OCI-M2 (cell line): ENCODE measurements around the gene CRYBB1.
"Not testable (repeated sequence)": the region's sequence is repeated elsewhere in the genome, so short reads cannot be mapped to it uniquely, and the experiment has no call there.

Experiments
- DNase-seq: peaks from one replicate; lab custom pipeline; 2025; ENCODE audit not compliant: unreplicated experiment; lab: John Stamatoyannopoulos, UW

CRYBB1 gene

GRCh38 chr22:26636296-26636695 is 18.5 kb upstream of the CRYBB1 start:
- DNase-seq = no peak

DNA sequence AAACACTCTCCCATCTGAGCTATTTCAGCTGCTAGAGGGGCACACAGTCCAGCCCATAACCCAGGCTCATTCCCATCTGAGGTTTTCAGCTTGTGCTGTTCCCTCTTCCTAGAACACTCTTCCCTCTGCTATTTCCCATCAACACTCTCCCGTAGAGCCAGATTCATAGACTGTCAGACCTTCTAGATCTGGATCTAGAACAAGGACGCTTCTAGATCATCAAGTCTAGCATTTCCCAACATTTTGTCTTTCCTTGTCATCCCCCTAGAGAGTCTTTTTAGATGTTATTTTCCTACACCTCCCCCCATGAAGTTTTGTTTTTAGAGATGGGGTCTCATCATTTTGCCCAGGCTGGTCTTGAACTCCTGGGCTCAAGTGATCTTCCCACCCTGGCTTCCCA is 17.3 kb upstream of the CRYBB1 start:
- DNase-seq = no peak

DNA sequence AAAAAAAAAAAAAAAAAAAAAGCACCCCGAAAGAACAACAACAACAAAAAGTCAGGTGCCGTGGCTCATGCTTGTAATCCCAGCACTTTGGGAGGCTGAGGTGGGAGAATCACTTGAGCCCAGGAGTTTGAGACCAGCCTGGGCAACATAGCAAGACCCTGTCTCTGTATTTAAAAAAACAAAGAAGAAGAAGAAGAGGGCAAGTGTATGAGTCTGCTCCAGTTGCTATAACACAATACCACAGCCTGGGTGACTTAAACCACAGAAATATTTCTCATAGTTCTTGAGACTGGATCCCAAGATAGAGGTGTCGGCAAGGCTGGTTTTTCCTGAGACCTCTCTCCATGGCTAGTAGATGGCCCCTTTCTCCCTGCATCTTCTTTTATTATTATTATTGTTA is 16.4 kb upstream of the CRYBB1 start:
- DNase-seq = no peak

DNA sequence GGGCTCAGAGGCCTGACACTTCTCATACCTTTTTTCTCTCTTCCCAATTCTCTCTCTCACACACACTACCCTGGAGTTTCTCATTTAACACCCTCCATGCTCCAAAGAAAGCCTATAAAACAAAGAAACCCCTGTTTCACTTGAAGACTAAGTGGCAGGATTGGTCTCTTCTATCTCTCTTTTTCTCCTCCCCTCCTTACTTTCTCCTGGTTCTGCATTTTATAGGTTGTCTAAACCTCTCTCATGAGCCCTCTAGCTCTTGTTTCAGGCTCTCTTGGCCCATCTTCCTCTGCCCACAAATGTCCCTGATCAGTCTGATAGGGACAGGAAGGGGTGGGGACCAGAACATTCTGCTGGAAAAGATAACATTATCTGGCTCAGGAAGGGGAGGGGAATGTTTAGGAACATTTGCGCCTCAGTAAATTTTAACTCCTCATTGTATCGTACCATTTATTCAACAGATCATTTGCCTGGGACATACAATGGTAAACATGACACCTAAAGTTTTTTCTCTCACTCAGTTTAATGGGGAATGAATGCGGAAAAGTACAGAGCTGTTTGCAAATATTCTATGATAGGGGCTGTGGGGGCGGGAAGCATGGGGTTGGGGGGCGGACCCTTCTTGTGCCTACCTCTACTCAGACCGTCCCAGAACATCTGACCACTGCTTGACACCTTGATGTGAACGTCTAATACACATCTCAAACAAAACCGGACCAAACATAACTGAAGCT is 14.8 kb upstream of the CRYBB1 start:
- DNase-seq = peak; percentile 94

- no peak for DNase-seq
Observed at GRCh38 chr22:26631282-26631681, 13.5 kb upstream of the CRYBB1 start.

- no peak for DNase-seq
Observed at GRCh38 chr22:26629988-26630761, 12.3 kb upstream of the CRYBB1 start.

GRCh38 chr22:26624803-26625202 is 7.0 kb upstream of the CRYBB1 start:
- no peak for DNase-seq

DNA sequence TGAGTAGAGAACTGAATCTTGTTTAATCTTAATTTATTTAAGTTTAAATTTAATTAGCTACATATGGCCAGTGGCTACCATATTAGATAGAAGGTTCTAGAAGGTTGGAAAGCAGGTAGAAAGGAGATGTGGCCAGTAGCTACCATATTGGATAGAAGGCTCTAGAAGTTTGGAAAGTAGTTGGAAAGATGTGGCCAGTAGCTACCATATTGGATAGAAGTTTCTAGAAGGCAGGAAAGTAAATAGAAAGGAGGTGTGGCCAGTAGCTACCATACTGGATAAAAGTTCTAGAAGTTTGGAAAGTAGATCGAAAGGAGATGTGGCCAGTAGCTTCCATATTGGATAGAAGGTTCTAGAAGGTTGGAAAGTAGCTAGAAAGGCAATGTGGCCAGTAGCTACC is 6.2 kb upstream of the CRYBB1 start:
- DNase-seq = no peak

DNA sequence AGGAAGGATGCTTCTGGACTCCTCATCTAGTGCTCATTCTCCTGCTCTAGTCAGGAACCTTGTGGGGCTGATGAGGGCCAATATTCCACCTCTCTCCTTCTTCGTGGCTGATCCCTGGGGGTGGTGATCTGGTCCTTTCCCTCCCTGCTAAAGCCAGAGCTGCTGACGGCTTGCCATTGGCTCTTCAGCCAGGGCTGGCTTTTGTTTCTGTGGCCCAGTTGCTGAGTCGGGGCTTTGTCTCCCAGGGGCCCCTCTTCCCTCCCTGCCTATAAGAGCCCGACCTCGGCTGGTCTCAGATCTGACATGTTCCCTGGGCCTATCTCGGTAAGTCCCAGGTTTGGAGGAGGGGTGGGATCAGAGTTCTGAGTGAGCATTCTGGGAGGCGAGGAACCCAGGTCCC is 3.8 kb upstream of the CRYBB1 start, which contains the start of gene CRYBA4:
TSS of gene CRYBA4 (plus strand) at position 301 of the 400 bp plus-strand sequence. CDS start 634 bp downstream, outside the sequence.
- no peak for DNase-seq

DNA sequence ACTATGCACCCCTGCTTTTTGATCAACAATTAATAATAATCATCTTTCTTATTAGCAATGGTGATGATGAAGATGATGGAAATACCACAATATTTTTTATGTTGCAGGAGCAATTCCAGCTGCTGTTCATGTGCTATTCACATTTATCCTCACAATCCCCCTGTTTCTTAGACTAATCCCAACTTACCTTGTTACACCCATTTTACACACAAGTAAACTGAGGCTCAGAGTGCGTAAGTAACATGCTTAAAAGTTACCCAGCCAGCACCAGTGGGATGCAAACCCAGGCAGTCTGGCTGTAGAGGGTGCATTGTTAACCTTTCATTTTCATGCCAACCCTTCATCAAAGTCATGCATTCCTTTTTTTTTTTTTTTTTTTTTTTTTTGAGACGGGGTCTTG is 2.4 kb upstream of the CRYBB1 start:
- no peak for DNase-seq

GRCh38 chr22:26619510-26619909 is 1.7 kb upstream of the CRYBB1 start:
- DNase-seq = no peak

GRCh38 chr22:26618455-26618854 is 628 bp upstream of the CRYBB1 start:
- no peak for DNase-seq

DNA sequence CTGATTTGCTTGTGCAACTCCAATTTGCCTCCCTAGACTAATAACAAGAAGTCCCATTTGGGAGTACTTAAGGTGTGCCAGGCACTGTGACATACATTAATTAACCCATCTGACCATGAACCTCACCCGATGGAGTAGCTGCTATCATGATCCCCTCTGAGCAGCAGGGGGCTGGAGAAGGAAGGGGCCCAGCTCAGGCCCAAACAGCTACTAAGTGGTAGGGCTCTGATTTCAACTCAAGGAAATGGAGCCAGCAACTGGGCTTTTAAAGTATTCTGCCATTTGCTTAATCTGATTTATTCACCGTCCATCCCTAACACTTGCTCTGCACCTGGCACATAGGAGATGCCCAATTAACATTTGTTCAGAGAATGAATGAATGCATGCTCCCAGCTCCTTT is 1.2 kb downstream of the CRYBB1 start:
- DNase-seq = no peak

DNA sequence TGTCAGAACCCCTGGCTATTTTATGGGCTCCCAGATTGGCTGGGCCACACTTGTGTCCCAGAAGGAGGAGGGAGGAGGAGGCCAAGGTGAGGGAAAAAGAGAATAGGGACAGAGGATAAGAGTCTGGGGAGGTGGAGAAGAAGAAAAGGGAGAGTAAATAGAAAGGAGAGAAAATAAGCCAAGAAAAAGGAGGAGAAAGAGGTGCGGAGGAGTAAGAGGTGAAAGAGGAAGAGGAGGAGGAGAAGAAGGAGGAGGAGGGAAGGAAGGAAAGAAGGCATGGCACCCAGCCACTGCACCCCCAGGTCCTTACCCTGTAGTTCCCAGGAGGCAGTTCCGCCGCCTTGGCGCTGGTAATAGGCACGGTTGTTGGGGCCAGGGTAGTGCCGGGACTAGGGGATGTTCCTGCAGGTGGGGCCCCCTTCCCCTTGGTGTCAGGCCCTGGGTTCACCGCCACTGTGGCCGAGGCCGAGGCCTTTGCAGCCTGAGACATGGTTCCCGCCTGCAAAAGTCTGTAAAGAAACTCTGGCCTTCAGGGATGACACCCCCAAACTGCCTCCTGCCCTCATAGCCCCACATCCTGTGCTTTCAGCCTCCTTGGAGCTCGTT is 1.9 kb downstream of the CRYBB1 start:
- no peak for DNase-seq

DNA sequence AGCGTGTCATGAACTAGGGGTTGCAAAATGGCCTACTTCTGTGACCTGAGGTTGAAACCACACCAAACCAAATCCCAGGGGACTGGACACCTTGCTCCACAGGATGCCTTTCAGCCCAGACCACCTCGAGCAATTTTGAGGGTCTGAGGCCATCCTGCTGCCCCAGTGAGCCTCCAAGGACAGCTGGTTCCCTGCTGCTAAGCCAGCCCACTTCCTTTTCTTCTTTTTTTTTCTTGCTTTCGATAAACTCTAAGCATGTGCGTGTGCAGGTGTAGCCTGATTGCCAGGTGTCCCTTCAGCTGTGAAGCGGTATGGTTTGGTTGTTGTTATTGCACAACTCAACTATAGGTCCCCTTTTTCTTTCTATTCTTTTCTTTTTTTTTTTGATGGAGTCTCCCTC is 2.7 kb downstream of the CRYBB1 start:
- DNase-seq = no peak

DNA sequence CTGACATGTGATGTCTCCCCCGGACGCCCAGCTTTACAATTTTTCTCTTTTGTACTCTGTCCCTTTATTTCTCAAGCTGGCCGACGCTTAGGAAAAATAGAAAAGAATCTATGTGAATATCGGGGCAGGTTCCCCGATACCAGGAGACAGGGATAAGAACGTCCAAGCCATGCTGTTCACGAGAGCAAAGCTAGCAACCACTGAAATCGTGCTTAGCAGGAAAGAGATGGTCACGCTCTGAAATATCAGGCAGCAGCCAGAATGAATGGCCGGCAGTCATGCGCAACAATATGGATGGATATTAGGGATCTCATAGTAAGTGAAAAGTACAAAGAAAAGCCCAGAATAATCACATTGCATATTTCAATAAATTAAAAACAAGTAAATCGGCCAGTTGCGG is 3.5 kb downstream of the CRYBB1 start:
- no peak for DNase-seq

DNA sequence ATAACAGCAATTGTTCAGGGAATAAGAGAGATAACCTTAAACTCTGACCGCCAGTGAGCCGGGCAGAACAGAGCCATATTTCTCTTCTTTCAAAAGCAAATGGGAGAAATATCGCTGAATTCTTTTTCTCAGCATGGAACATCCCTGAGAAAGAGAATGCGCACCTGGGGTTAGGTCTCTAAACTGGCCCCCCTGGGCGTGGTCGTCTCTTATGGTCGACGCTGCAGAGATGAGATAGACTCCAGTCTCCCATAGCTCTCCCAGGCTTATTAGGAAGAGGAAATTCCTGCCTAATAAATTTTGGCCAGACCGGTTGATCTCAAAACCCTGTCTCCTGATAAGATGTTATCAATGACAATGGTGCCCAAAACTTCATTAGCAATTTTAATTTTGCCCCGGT is 4.1 kb downstream of the CRYBB1 start:
- not testable (repeated sequence) for DNase-seq

GRCh38 chr22:26612652-26613051 is 5.2 kb downstream of the CRYBB1 start:
- DNase-seq = no peak

- no peak for DNase-seq
Observed at GRCh38 chr22:26610996-26611395, 6.8 kb downstream of the CRYBB1 start.

DNA sequence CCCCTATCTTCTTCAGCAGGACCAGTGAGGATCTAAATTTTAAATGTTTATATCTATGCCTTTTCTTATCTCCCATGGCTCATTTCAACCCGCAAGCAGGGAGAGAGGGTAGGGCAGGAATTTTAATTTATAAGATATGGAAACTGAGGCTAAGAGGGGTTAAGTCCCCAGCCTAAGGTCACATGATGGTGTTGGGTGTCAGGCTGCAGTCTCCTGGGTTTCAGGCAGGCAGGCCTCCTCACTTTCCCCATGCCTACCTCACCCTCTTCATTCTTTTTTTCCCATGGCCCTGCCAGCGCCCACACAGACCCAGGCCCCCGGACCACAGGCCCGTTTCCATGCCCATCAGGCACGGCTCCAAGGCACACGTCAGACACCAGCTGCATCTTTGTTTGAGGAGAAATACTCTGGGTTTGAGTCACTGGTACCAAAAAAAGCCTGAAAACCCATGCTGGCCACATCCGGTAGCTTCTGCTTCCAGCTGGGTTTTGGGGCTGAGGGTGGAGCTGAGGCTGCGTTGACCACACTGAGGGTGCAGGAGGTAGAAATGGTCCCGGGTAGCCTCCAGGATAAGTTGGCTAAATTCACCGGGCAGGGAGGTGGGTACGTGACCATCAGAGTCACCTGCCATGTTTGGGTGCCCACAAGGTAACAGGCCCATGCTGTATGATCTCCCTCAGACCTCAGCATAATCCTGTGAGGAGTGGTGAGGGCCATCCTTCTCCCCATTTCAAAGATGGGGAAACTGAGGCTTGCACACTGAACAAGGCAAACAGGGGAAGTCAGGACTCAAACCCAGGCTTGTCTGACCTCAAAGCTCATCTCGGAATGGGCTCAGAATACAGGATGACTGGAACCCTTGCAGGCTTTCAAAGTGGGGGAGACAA is 7.5 kb downstream of the CRYBB1 start:
- no peak for DNase-seq

DNA sequence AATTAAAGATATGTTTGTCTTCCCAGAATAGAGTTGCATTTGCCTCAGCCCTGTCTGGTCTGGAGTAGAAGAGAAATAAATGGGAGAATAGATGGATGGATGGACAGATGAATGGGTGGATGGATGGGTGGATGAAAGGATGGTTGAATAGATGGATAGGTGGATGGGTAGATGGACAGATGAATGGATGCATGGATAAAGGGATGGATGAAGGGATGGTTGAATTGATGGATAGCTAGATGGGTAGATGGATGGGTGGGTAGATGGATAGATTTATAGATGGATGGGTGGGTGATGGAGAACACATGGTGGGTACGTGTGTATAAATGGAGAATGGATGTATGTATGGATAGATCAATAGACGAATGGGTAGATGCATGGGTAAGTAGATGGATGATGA is 8.5 kb downstream of the CRYBB1 start:
- no peak for DNase-seq
